ENCODE results near the gene PRSS57.

Gene PRSS57

DNA sequence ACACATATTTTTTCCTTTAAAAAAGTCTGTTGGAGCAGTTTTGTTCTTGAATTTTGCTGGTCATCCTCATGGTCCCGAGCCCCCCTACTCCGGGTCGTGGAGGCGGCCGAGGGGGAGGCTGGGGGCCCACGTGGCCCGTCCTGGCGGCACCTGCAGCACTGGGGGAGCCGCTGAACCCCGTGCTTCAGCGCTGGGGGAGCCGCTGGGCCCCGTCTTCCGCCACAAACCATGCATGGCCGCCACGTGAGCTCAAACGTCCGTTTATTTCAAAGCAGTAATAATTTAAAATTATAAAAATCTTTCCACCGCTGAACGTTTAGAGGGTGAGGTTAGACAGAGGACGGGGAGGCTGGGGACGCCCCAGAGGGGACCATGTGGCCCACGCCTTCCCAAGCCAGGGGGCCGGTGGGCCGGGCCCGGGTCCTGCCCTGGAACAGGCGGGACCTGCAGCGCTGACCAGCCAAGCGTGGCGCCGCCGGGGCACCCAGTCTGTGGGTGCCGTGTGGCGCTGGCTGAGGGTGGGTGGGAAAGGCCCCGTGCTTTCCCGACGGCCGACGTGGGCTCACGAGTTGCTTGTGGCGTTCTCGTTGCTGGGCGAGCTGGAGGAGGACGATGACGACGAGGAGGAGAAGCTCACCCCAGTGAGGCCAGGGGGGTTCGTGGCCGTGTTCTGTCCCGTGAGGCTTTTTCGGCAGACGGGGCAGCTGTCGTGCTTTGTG, 47.5 kb downstream of the PRSS57 start:
- no peak for TF ChIP-seq ZFX (IDR thresholded peaks at IDR 0.05)
- TF ChIP-seq, protein P1, sequence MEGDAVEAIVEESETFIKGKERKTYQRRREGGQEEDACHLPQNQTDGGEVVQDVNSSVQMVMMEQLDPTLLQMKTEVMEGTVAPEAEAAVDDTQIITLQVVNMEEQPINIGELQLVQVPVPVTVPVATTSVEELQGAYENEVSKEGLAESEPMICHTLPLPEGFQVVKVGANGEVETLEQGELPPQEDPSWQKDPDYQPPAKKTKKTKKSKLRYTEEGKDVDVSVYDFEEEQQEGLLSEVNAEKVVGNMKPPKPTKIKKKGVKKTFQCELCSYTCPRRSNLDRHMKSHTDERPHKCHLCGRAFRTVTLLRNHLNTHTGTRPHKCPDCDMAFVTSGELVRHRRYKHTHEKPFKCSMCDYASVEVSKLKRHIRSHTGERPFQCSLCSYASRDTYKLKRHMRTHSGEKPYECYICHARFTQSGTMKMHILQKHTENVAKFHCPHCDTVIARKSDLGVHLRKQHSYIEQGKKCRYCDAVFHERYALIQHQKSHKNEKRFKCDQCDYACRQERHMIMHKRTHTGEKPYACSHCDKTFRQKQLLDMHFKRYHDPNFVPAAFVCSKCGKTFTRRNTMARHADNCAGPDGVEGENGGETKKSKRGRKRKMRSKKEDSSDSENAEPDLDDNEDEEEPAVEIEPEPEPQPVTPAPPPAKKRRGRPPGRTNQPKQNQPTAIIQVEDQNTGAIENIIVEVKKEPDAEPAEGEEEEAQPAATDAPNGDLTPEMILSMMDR (conservative IDR thresholded peaks at IDR 0.05): no peak
- no peak overlapping the region for H3K27ac ChIP-seq

DNA sequence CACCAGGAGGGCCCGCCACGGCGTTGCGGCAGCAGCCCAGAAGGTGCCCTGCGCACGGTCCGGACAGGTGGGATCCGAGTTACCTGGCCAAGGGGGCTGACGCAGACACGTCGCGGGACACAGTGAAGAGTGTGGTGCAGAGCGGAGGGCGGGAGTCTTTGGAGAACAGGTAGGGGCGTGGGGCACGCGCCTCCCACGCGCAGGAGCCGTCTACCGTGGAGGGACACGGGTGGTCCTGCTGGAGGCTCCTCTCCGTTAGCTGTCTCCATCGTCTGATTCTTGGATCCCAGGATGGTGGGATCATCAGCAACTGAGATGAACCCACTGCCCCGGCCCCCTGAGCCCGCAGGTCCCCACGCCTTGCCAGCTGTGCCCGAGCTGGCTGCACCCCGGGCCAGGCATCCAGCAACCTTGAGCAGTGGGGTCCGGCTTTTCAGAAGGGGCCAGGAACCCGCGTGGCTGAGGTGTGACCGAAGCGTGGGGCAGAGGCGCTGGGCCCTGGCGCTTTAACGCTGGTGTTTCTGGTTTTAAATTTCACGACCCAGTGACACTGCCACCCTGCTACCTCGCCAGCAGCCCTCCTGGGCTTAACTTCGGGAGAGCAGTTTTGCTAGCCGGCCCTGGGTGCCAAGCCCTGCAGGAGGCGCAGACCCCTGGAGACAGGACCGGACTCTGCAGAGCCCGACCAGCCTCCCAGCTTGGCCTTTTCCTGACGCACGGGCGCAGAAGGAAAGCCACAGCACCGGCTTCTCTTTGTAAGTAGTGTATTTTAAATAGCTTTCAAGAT, 48.3 kb downstream of the PRSS57 start:
- TF ChIP-seq, protein P1 (conservative IDR thresholded peaks at IDR 0.05): no peak
- no peak for TF ChIP-seq ZFX (IDR thresholded peaks at IDR 0.05)
- H3K27ac ChIP-seq: no peak overlapping the region

DNA sequence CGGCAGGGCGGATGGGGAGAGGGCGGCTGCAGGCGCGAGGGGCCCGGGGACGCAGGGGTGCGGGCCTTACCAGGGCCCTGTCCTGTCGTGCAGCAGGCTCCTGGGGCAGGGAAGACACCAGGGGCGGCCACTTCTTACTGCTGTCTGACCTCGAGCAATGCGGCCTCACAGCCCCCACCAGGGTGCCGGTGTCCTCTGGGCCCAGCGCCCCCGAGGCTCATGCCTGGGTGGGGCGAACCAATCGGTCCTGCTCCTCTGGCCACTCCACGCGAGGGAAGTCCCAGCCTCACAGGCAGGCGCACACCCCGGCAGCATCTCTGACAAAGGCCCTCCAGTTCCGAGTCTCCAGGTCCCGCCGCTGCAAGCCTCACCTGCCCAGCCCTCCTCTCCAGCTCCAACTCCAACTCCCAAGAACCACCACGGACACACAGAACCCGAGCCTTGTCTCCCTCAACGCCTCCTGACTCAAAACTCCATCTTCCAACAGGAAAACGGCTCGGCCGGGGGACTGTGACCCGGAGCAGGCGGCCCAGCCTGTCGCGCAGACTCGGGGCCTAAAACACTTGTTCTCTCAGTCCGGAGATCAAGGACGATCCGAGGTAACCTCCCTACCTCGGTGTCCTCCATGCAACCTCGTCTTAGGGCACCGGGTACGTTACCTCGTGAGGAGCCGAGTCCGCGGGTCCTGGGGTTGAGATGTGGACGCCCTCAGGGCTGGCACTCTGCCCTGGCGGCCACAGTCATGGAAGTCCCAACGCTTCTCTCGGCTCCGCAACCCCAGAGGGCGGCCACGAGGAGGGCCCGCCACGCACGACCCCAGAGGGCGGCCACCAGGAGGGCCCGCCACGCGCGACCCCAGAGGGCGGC, 49.1 kb downstream of the PRSS57 start:
- TF ChIP-seq ZFX (IDR thresholded peaks at IDR 0.05): no peak
- TF ChIP-seq, protein P1 (conservative IDR thresholded peaks at IDR 0.05): no peak
- H3K27ac ChIP-seq: no peak overlapping the region

DNA sequence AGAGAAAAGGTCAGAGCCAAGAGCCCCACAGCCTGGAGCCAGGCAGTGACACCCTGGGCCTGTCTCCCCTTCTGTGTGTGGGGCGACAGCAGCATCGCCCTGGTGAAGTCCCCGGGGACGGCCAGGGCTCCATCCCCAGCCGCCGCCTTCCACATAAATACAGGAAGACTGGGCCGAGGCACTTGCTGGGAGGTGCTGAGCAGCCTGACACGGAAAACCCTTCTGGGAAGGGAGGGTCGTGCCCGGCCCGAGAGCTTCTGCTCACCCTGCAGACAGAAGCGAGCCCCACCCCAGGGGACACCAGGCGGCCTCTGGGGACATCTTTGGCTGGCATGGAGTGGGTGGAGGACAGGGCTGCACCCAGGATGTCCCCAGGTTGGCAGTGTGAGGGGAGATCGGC, 50.5 kb downstream of the PRSS57 start:
- TF ChIP-seq, protein P1 (conservative IDR thresholded peaks at IDR 0.05): no peak
- no peak for TF ChIP-seq ZFX (IDR thresholded peaks at IDR 0.05)
- H3K27ac ChIP-seq: no peak overlapping the region

DNA sequence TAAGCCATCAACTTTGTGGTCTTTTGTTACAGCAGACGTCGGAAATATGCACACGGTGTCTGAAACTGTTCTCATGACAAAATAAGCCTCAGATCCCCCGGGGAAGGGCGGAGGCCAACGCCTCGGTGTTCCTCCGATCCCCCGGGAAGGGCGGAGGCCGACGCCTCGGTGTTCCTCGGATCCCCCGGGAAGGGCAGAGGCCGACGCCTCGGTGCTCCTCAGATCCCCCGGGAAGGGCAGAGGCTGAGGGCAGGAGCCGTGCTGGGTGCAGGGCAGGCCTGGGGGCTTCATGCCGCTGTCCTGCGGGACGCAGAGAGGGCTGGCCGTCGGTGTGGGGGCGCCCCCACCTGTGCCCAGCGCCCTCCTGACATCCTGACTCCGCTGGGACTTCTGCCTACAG, 50.9 kb downstream of the PRSS57 start:
- TF ChIP-seq, protein P1 (conservative IDR thresholded peaks at IDR 0.05): no peak
- TF ChIP-seq ZFX (IDR thresholded peaks at IDR 0.05): no peak
- no peak overlapping the region for H3K27ac ChIP-seq

DNA sequence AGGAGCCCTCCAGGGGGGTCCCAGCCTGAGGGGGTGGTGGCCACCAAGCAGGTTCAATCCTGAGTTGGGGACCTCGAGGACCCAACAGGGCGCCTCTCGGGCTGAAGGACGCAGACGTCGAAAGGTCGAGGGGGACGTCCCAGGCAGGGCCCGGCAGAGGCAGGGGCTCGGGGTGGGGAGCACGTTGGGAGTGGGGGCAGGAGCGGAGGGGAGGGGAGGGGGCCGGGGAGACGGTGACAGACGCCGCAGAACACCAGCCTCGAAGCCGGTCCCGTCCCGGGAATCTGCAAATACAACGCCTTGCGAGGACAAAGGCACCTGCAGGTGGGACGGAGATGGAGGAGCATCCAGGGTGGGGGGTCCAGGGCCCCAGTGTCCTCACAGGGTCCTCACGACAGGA, 51.5 kb downstream of the PRSS57 start:
- TF ChIP-seq, protein P1 (conservative IDR thresholded peaks at IDR 0.05): no peak
- TF ChIP-seq ZFX (IDR thresholded peaks at IDR 0.05): no peak
- no peak overlapping the region for H3K27ac ChIP-seq

Measured in C4-2B (cell line).